Liver (tissue), 9 donors: ENCODE data around the gene FOXN3. TPM values are rescaled to one million over a fixed set of nuclear protein-coding genes. Genes with fewer than 3 reads are reported as not detected.

Experiments
- DNase-seq: peaks from one replicate; pipeline ENCODE4 v3.0.0-alpha.2; 2017; ENCODE audit warnings: low spot score
- H3K27ac ChIP-seq, 2 donors: one replicate each; pipeline ENCODE4 v1.7.0; 2013; ENCODE audit warnings: inconsistent platforms in 2 of 2, low read length in 2 of 2, control low read depth in 1 of 2, low read depth in 1 of 2, mild to moderate bottlenecking in 1 of 2
- H3K27me3 ChIP-seq, 4 donors: one replicate each; pipeline versions ENCODE4 v1.6.1 to v1.7.0; 2013; ENCODE audit warnings: low read length in 3 of 4, inconsistent platforms in 1 of 4, mild to moderate bottlenecking in 1 of 4, moderate library complexity in 1 of 4; ENCODE audit not compliant: control insufficient read depth in 4 of 4, insufficient read depth in 4 of 4
- H3K36me3 ChIP-seq, 4 donors: one replicate each; pipeline versions ENCODE4 v1.6.1 to v1.7.0; 2013; ENCODE audit warnings: low read length in 3 of 4, mild to moderate bottlenecking in 3 of 4, low read depth in 1 of 4, moderate library complexity in 1 of 4; ENCODE audit not compliant: control insufficient read depth in 4 of 4, insufficient read depth in 3 of 4
- H3K4me1 ChIP-seq, 4 donors: one replicate each; pipeline versions ENCODE4 v1.6.1 to v1.7.0; 2013; ENCODE audit warnings: low read length in 3 of 4, mild to moderate bottlenecking in 3 of 4, moderate library complexity in 1 of 4; ENCODE audit not compliant: control insufficient read depth in 4 of 4, insufficient read depth in 4 of 4
- H3K4me3 ChIP-seq, 3 donors: one replicate each; pipeline versions ENCODE4 v1.6.1 to v1.7.0; 2013; ENCODE audit warnings: low read length in 3 of 3, control low read depth in 1 of 3, low read depth in 1 of 3, mild to moderate bottlenecking in 1 of 3
- H3K9ac ChIP-seq, 2 donors: one replicate each; pipeline ENCODE4 v1.7.0; 2013; ENCODE audit warnings: low read length in 2 of 2, mild to moderate bottlenecking in 2 of 2, moderate library complexity in 2 of 2, control low read depth in 1 of 2, low read depth in 1 of 2
- H3K9me3 ChIP-seq, 4 donors: one replicate each; pipeline versions ENCODE4 v1.6.1 to v1.7.0; 2013; ENCODE audit warnings: low read length in 3 of 4; ENCODE audit not compliant: control insufficient read depth in 4 of 4
- ATF3 ChIP-seq: IDR thresholded peaks from 2 replicates; pipeline ENCODE4 v1.6.1; 2016; ENCODE audit warnings: antibody characterized with exemption
- EGR1 ChIP-seq, 2 donors: IDR thresholded peaks; 2 replicates each; pipeline ENCODE4 v1.6.1; 2016 to 2018; ENCODE audit warnings: antibody characterized with exemption in 2 of 2, low read depth in 2 of 2
- FOXA1 ChIP-seq: IDR thresholded peaks from 2 replicates; pipeline ENCODE4 v1.6.1; 2016; ENCODE audit warnings: antibody characterized with exemption
- FOXA2 ChIP-seq: IDR thresholded peaks from 2 replicates; pipeline ENCODE4 v1.6.1; 2016; ENCODE audit warnings: antibody characterized with exemption
- GABPA ChIP-seq, 2 donors: IDR thresholded peaks in 1 of 2; conservative IDR thresholded peaks in 1 of 2; 2 replicates each; pipeline ENCODE4 v1.6.1; 2016; ENCODE audit warnings: antibody characterized with exemption in 2 of 2, mild to moderate bottlenecking in 1 of 2, moderate library complexity in 1 of 2
- HNF4A ChIP-seq, 2 donors: conservative IDR thresholded peaks; 2 replicates each; pipeline ENCODE4 v1.6.1; 2016; ENCODE audit warnings: antibody characterized with exemption in 2 of 2, mild to moderate bottlenecking in 2 of 2
- HNF4G ChIP-seq: IDR thresholded peaks from 2 replicates; pipeline ENCODE4 v1.6.1; 2016; ENCODE audit warnings: antibody characterized with exemption
- MAX ChIP-seq: IDR thresholded peaks from 2 replicates; pipeline ENCODE4 v1.6.1; 2016; ENCODE audit warnings: antibody characterized with exemption
- NR2F2 ChIP-seq: IDR thresholded peaks from 2 replicates; pipeline ENCODE4 v1.6.1; 2016; ENCODE audit warnings: antibody characterized with exemption
- RAD21 ChIP-seq, 2 donors: IDR thresholded peaks; 2 replicates each; pipeline ENCODE4 v1.6.1; 2016; ENCODE audit warnings: antibody characterized with exemption in 2 of 2, mild to moderate bottlenecking in 2 of 2
- RXRA ChIP-seq, 2 donors: IDR thresholded peaks; 2 replicates each; pipeline ENCODE4 v1.6.1; 2017 to 2018; ENCODE audit warnings: antibody characterized with exemption in 2 of 2, mild to moderate bottlenecking in 1 of 2
- SP1 ChIP-seq: IDR thresholded peaks from 2 replicates; pipeline ENCODE4 v1.6.1; 2018; ENCODE audit warnings: antibody characterized with exemption, mild to moderate bottlenecking
- TAF1 ChIP-seq: conservative IDR thresholded peaks from 2 replicates; pipeline ENCODE4 v1.6.1; 2016; ENCODE audit warnings: antibody characterized with exemption, mild to moderate bottlenecking
- YY1 ChIP-seq: IDR thresholded peaks from 2 replicates; pipeline ENCODE4 v1.6.1; 2016; ENCODE audit warnings: antibody characterized with exemption, mild to moderate bottlenecking
- WGBS: extraction: QIAGEN DNeasy Blood & Tissue Kit; methylation state at CpG from one replicate; pipeline ENCODE4 v1.1.7; 2013; 5-methylcytosine and 5-hydroxymethylcytosine counted together
- polyA plus RNA-seq, 2 donors: library from polyadenylated mRNA; stranded (reverse) in 1 of 2; unstranded in 1 of 2; fragments of 200-250 nt in 1 of 2; fragments of >200 nt in 1 of 2; fragmentation: Nextera tagmentation in 1 of 2; extraction: Ambion mirVana in 1 of 2; gene quantifications; one replicate each; pipeline versions ENCODE4 v1.2.1 to v1.2.3, GENCODE V29; 2013 to 2015
- total RNA-seq, 2 donors: library from RNA; depleted of rRNA; stranded (reverse); fragments of >200 nt; gene quantifications; one replicate each; pipeline ENCODE4 v1.2.3, GENCODE V29; 2014
- TF ChIP-seq, protein P1 (sequence below): fragments of 150-350 bp; IDR thresholded peaks from 2 replicates; pipeline ENCODE4 v1.5.1; 2017; ENCODE audit warnings: improper control_type of control experiment, low read depth, low read length; ENCODE audit not compliant: missing input control
- TF ChIP-seq, protein P2 (sequence below): IDR thresholded peaks from 2 replicates; pipeline ENCODE4 v1.6.1; 2016; ENCODE audit warnings: antibody characterized with exemption, mild to moderate bottlenecking
- TF ChIP-seq, protein P3 (sequence below): IDR thresholded peaks from 2 replicates; pipeline ENCODE4 v1.6.1; 2016; ENCODE audit warnings: antibody characterized with exemption
- donor health status: healthy.
- donor health status: healthy.
- donor health status: healthy.
- donor health status: healthy.
- donor health status: healthy.

Gene FOXN3
- total and polyA plus RNA-seq, 4 donors, result 17.8 to 44.8 (median 35.3) TPM

DNA sequence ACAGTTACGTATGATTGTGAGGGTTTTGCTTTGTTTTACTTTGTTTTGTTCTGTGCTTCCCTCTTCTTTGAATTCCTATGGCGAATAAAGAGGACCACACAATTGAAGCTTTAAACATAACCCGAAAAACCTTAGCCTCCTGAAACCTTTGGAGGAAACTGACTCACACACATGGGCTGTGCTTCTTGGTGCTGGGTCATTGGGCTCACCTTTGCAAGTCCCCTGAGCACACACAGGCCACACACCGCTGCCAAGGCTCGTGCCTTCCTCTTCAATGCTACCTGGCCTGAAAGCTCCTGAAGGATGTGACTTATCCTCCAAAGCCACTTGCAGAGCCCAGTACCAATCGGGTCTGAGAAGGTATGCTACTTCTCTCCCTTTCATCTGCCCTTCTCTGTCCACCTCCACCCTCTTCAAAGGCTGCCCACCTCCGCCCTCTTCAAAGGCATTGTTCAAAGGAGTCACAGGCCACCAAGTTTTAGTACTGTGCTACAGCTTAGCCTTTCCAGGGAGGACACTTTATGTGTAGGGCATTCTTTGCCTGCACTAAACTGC, 114.6 kb downstream of the FOXN3 start:
- Histone ChIP-seq H3K4me3 (no peak overlapping the region), H3K9me3 (no peaks in the 10 kb centered on the region), H3K27ac (peak overlapping the region in 1 of 2 donors; percentile 12), H3K9ac (no peak overlapping the region), H3K4me1 (peaks cover 0 to 7% (median 2%) of the 10 kb centered on the region in 4 donors), H3K36me3 (no peaks in the 10 kb centered on the region), H3K27me3 (no peaks in the 10 kb centered on the region)
- 95% methylated on average over 7 of the region's 7 CpGs for WGBS
- TF ChIP-seq, protein P1, sequence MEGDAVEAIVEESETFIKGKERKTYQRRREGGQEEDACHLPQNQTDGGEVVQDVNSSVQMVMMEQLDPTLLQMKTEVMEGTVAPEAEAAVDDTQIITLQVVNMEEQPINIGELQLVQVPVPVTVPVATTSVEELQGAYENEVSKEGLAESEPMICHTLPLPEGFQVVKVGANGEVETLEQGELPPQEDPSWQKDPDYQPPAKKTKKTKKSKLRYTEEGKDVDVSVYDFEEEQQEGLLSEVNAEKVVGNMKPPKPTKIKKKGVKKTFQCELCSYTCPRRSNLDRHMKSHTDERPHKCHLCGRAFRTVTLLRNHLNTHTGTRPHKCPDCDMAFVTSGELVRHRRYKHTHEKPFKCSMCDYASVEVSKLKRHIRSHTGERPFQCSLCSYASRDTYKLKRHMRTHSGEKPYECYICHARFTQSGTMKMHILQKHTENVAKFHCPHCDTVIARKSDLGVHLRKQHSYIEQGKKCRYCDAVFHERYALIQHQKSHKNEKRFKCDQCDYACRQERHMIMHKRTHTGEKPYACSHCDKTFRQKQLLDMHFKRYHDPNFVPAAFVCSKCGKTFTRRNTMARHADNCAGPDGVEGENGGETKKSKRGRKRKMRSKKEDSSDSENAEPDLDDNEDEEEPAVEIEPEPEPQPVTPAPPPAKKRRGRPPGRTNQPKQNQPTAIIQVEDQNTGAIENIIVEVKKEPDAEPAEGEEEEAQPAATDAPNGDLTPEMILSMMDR, result no peak
- TF ChIP-seq FOXA2 (no peak), GABPA (IDR thresholded peaks at IDR 0.05 in 1 of 2, conservative IDR thresholded peaks at IDR 0.05 in 1 of 2) (no peak), SP1 (no peak), RAD21 (IDR thresholded peaks at IDR 0.05) (no peak), HNF4G (no peak), FOXA1 (no peak), HNF4A (conservative IDR thresholded peaks at IDR 0.05) (no peak), NR2F2 (no peak), RXRA (IDR thresholded peaks at IDR 0.05) (no peak), MAX (no peak), ATF3 (no peak), YY1 (no peak), EGR1 (IDR thresholded peaks at IDR 0.05; ENCODE audit: low read depth in 2 of 2) (no peak), TAF1 (no peak)
- TF ChIP-seq, protein P2, sequence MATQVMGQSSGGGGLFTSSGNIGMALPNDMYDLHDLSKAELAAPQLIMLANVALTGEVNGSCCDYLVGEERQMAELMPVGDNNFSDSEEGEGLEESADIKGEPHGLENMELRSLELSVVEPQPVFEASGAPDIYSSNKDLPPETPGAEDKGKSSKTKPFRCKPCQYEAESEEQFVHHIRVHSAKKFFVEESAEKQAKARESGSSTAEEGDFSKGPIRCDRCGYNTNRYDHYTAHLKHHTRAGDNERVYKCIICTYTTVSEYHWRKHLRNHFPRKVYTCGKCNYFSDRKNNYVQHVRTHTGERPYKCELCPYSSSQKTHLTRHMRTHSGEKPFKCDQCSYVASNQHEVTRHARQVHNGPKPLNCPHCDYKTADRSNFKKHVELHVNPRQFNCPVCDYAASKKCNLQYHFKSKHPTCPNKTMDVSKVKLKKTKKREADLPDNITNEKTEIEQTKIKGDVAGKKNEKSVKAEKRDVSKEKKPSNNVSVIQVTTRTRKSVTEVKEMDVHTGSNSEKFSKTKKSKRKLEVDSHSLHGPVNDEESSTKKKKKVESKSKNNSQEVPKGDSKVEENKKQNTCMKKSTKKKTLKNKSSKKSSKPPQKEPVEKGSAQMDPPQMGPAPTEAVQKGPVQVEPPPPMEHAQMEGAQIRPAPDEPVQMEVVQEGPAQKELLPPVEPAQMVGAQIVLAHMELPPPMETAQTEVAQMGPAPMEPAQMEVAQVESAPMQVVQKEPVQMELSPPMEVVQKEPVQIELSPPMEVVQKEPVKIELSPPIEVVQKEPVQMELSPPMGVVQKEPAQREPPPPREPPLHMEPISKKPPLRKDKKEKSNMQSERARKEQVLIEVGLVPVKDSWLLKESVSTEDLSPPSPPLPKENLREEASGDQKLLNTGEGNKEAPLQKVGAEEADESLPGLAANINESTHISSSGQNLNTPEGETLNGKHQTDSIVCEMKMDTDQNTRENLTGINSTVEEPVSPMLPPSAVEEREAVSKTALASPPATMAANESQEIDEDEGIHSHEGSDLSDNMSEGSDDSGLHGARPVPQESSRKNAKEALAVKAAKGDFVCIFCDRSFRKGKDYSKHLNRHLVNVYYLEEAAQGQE, result no peak
- TF ChIP-seq, protein P3, sequence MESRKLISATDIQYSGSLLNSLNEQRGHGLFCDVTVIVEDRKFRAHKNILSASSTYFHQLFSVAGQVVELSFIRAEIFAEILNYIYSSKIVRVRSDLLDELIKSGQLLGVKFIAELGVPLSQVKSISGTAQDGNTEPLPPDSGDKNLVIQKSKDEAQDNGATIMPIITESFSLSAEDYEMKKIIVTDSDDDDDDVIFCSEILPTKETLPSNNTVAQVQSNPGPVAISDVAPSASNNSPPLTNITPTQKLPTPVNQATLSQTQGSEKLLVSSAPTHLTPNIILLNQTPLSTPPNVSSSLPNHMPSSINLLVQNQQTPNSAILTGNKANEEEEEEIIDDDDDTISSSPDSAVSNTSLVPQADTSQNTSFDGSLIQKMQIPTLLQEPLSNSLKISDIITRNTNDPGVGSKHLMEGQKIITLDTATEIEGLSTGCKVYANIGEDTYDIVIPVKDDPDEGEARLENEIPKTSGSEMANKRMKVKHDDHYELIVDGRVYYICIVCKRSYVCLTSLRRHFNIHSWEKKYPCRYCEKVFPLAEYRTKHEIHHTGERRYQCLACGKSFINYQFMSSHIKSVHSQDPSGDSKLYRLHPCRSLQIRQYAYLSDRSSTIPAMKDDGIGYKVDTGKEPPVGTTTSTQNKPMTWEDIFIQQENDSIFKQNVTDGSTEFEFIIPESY, result no peak
- DNase-seq, result no peak
